MM.1S (cell line): Measurements from ENCODE around the gene CACFD1.

Source experiments
- DNase-seq: peaks from one replicate; pipeline ENCODE4 v3.0.0-alpha.2; 2015
- H2AFZ ChIP-seq: fragments of 300-600 bp; sonication (generic); 2 replicates; pipeline ENCODE4 v1.6.0; 2016; ENCODE audit warnings: antibody characterized with exemption, low read length
- H3F3A ChIP-seq: fragments of 300-600 bp; sonication (generic); 2 replicates; pipeline ENCODE4 v1.6.1; 2016; ENCODE audit warnings: mild to moderate bottlenecking, antibody characterized with exemption, low read length, moderate library complexity, mixed read lengths; ENCODE audit not compliant: insufficient read depth
- H3K27ac ChIP-seq: fragments of 300-600 bp; sonication (generic); 2 replicates; pipeline ENCODE4 v1.5.1; 2016; ENCODE audit warnings: mild to moderate bottlenecking, low read length
- H3K27me3 ChIP-seq: fragments of 300-600 bp; sonication (generic); replicated peaks from 2 replicates; pipeline ENCODE4 v1.6.0; 2016; ENCODE audit warnings: low read length; ENCODE audit not compliant: insufficient read depth
- H3K36me3 ChIP-seq: fragments of 300-600 bp; sonication (generic); replicated peaks from 2 replicates; pipeline ENCODE4 v1.6.1; 2016; ENCODE audit warnings: mild to moderate bottlenecking, low read length, mixed read lengths; ENCODE audit not compliant: insufficient read depth
- H3K4me1 ChIP-seq: fragments of 300-600 bp; sonication (generic); 2 replicates; pipeline ENCODE4 v1.6.1; 2016; ENCODE audit warnings: low read length, mixed read lengths
- H3K4me2 ChIP-seq: fragments of 300-600 bp; sonication (generic); 2 replicates; pipeline ENCODE4 v1.6.0; 2016; ENCODE audit warnings: low read depth, low read length
- H3K4me3 ChIP-seq: fragments of 300-600 bp; sonication (generic); 2 replicates; pipeline ENCODE4 v1.5.1; 2016; ENCODE audit warnings: low read length, mixed read lengths
- H3K79me2 ChIP-seq: fragments of 300-600 bp; sonication (generic); 2 replicates; pipeline ENCODE4 v1.6.1; 2016; ENCODE audit warnings: mixed run types, low read length, mixed read lengths
- H3K9ac ChIP-seq: fragments of 300-600 bp; sonication (generic); 2 replicates; pipeline ENCODE4 v1.6.1; 2016; ENCODE audit warnings: low read length, mixed read lengths
- H3K9me2 ChIP-seq: fragments of 300-600 bp; sonication (generic); replicated peaks from 2 replicates; pipeline ENCODE4 v1.6.1; 2016; ENCODE audit warnings: mild to moderate bottlenecking, low read length, mixed read lengths; ENCODE audit not compliant: insufficient read depth
- H3K9me3 ChIP-seq: fragments of 300-600 bp; sonication (generic); replicated peaks from 2 replicates; pipeline ENCODE4 v1.6.1; 2016; ENCODE audit warnings: mild to moderate bottlenecking, low read length, mixed read lengths; ENCODE audit not compliant: insufficient read depth
- H4K20me1 ChIP-seq: fragments of 300-600 bp; sonication (generic); 2 replicates; pipeline ENCODE4 v1.6.1; 2016; ENCODE audit warnings: mild to moderate bottlenecking, low read length, moderate library complexity, mixed read lengths; ENCODE audit not compliant: insufficient read depth
- EZH2 ChIP-seq: fragments of 300-600 bp; sonication (generic); optimal IDR thresholded peaks from 2 replicates; pipeline ENCODE3; 2017; ENCODE audit warnings: low read depth, mild to moderate bottlenecking, antibody characterized with exemption, low read length, mixed read lengths
- EZH2phosphoT487 ChIP-seq: fragments of 300-600 bp; sonication (generic); IDR thresholded peaks from 2 replicates; pipeline ENCODE4 v1.6.1; 2018; ENCODE audit warnings: antibody characterized with exemption, low read length
- TF ChIP-seq, protein P1 (sequence below): fragments of 300-600 bp; sonication (generic); IDR thresholded peaks from 2 replicates; pipeline ENCODE4 v1.5.1; 2016; ENCODE audit warnings: antibody characterized with exemption, low read length, mixed read lengths

Gene CACFD1

DNA sequence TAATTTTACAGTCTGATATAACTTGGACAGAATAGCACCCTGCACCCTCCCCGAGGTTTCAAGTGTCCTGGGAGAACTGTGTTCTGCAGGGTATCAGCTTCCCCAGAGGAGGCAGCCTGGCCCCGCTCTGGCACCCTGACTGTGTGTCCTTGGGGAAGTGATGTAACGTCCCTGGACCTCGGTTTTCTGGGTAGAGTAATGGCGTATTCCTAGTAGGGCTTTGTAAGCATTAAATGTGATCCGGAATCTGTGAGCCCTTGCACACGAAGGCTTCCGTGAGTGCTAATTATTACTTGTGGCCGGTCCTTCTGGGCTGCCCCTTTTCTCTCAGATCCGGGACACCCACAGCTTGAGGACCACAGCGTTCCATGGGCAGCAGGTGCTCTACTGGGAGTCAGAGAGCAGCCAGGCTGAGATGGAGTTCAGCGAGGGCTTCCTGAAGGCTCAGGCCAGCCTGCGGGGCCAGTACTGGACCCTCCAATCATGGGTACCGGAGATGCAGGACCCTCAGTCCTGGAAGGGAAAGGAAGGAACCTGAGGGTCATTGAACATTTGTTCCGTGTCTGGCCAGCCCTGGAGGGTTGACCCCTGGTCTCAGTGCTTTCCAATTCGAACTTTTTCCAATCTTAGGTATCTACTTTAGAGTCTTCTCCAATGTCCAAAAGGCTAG, 1.0 kb upstream of the CACFD1 start:
- Histone ChIP-seq H3K27me3 (peaks cover 50% of the 10 kb centered on the region), H3K79me2 (no peaks in the 10 kb centered on the region), H3K9me3 (no peaks in the 10 kb centered on the region), H3K4me1 (peaks cover 25% of the 10 kb centered on the region), H3F3A (no peaks in the 10 kb centered on the region), H3K4me2 (peak overlapping the region; percentile 89), H3K36me3 (no peaks in the 10 kb centered on the region), H3K9me2 (no peaks in the 10 kb centered on the region), H3K9ac (no peak overlapping the region), H3K4me3 (peak overlapping the region; percentile 71; the same call in 1 of the 2 replicates), H3K27ac (no peak overlapping the region), H4K20me1 (no peaks in the 10 kb centered on the region), H2AFZ (no peak overlapping the region)
- DNase-seq = no peak
- TF ChIP-seq EZH2 = no peak

DNA sequence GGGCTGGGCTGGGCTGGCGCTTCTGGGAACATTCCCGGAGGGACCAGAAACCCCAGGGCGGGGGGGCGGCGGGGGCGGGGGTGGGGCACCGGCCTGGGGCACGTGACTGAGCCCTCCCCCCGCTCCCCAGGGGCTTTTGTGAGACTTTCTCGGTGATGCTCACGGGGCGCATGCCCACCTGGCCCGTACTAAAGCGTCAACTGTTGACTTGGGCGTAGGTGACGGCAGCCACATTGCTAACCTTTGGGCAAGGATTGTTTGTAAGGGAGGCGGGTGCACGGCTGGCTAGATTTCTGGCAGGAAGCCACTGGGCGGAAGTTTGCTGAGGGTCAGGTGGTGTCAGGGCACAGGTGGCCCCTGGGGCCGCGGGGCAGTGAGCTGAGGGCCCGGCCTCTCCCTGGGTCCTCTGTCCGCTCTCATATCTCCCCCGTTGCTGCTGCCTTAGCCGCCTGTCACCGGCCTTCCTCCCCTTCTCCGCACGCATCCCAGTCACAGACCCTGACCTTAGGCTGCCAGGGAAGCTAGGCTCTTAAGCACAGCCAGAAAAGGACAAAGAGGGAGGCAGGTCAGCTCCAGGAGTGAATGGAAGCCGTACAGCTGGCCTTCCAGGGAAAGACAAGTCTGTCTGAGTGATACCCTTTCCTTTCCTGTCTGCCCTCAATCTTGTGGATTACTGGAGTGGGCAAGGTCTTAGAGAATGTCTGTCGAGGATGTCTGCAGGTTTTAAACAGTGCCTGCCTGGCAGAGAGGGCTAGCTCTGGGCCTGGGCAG, 812 bp downstream of the CACFD1 start:
- DNase-seq = peak; percentile 48
- TF ChIP-seq, protein P1, sequence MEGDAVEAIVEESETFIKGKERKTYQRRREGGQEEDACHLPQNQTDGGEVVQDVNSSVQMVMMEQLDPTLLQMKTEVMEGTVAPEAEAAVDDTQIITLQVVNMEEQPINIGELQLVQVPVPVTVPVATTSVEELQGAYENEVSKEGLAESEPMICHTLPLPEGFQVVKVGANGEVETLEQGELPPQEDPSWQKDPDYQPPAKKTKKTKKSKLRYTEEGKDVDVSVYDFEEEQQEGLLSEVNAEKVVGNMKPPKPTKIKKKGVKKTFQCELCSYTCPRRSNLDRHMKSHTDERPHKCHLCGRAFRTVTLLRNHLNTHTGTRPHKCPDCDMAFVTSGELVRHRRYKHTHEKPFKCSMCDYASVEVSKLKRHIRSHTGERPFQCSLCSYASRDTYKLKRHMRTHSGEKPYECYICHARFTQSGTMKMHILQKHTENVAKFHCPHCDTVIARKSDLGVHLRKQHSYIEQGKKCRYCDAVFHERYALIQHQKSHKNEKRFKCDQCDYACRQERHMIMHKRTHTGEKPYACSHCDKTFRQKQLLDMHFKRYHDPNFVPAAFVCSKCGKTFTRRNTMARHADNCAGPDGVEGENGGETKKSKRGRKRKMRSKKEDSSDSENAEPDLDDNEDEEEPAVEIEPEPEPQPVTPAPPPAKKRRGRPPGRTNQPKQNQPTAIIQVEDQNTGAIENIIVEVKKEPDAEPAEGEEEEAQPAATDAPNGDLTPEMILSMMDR = no peak
- TF ChIP-seq EZH2 = no peak
- TF ChIP-seq EZH2phosphoT487 = no peak
- H4K20me1 ChIP-seq = no peaks in the 10 kb centered on the region
- no peaks in the 10 kb centered on the region for H3K36me3 ChIP-seq
- peak overlapping the region; percentile 70; the same call in 1 of the 2 replicates for H3K27ac ChIP-seq
- H3K9me3 ChIP-seq = no peaks in the 10 kb centered on the region
- peaks cover 39% of the 10 kb centered on the region for H3K27me3 ChIP-seq
- peaks cover 25% of the 10 kb centered on the region for H3K4me1 ChIP-seq
- peak overlapping the region; percentile 85; the same call in 1 of the 2 replicates for H3K9ac ChIP-seq
- no peaks in the 10 kb centered on the region for H3K79me2 ChIP-seq
- no peaks in the 10 kb centered on the region for H3F3A ChIP-seq
- H3K9me2 ChIP-seq = no peaks in the 10 kb centered on the region
- H2AFZ ChIP-seq = peak overlapping the region; percentile 69
- peak overlapping the region; percentile 89 for H3K4me2 ChIP-seq
- H3K4me3 ChIP-seq = peak overlapping the region; percentile 71

DNA sequence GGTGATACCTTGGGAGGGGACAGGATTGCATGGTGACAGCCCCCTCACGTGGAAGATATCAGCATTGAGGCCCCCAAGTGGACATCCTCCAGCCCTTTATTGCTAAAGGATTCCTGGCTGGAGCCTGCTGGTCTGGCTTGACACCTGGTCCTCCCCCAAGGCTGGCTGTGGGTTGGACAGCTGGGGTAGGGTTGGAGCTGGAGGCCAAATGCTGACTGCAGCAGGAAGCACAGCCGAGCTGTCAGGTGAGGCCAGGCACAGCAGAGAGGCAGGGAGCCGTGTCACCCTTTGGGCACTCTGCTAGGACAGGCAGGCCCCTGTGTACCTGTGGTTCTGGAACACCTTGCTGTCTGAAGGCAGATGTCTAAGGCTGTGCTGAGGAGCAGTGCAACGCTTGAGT, 2.2 kb downstream of the CACFD1 start:
- Histone ChIP-seq H3K4me2 (peak overlapping the region; percentile 21; the same call in 1 of the 2 replicates), H3K79me2 (no peaks in the 10 kb centered on the region), H3F3A (no peaks in the 10 kb centered on the region), H3K4me1 (peaks cover 25% of the 10 kb centered on the region), H4K20me1 (no peaks in the 10 kb centered on the region), H3K9me3 (no peaks in the 10 kb centered on the region), H3K9ac (no peak overlapping the region), H2AFZ (no peak overlapping the region), H3K27ac (no peak overlapping the region), H3K36me3 (no peaks in the 10 kb centered on the region), H3K9me2 (no peaks in the 10 kb centered on the region), H3K27me3 (peaks cover 40% of the 10 kb centered on the region), H3K4me3 (no peak overlapping the region)
- TF ChIP-seq EZH2phosphoT487 (no peak), EZH2 (no peak)
- TF ChIP-seq, protein P1 = no peak
- peak; percentile 31 for DNase-seq
